Pulmonary artery endothelial cell (primary cell): ENCODE measurements around the gene DRAP1. TPM values are rescaled to one million over a fixed set of nuclear protein-coding genes. Genes with fewer than 3 reads are reported as not detected.
A peak's percentile ranks its signal among the peaks of the same experiment; 100 is the strongest.

Experiments
- DNase-seq: peaks from one replicate; pipeline ENCODE4 v3.0.0-alpha.2; 2011; ENCODE audit warnings: low read depth, low spot score
- total RNA-seq: library from RNA; depleted of rRNA; stranded (reverse); fragments of >200 nt; gene quantifications from 2 replicates; pipeline ENCODE4 v1.2.3, GENCODE V29; 2014

DRAP1 gene
- total RNA-seq: 150 and 187 TPM in 2 replicates

DNA sequence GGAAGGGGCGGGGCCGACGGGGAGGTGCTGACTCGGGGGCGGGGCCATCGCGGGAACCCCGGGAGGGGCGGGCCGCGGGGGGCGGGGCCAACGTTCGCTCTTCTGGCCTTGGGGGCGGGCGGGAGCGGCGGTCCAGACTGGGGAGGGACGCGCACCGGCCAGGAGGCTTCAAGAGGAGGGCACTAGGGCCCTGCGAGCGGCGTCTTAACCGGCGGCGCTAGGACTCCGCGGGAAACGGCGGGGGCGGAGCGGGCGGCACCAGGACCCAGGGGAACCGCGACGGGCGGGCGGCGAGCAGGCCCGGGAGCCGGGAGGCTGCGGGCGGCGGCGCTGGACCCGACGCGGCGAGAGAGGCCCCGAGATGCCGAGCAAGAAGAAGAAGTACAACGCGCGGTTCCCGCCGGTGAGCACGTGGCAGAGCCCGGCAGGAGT lies at the start of gene DRAP1:
TSS of gene DRAP1 (plus strand) at position 286 of the 432 bp plus-strand sequence. CDS start at position 362, 76 bp downstream.
- DNase-seq: peak; percentile 95

GRCh38 chr11:65869643-65870306 lies 49.5 kb upstream of the DRAP1 start:
- DNase-seq: no peak

DNA sequence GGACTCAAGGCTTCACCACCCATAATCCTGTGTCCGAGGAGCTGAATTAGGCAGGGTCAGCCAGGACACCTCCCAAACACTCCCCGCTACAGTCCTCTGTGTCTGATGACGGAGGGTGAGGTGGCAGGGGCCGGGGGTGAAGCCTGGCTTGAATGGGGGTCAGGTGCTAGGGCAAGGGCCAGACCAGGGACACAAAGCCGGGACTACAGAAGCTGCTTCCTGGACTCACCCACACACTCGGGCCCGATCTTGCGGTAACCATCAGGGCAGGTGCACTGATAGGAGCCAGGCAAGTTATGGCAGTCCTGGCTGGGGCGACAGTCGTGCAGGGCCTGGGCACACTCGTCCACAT lies 48.9 kb upstream of the DRAP1 start:
- DNase-seq: no peak

- no peak for DNase-seq
Measured at GRCh38 chr11:65870706-65871681, 48.2 kb upstream of the DRAP1 start.

DNA sequence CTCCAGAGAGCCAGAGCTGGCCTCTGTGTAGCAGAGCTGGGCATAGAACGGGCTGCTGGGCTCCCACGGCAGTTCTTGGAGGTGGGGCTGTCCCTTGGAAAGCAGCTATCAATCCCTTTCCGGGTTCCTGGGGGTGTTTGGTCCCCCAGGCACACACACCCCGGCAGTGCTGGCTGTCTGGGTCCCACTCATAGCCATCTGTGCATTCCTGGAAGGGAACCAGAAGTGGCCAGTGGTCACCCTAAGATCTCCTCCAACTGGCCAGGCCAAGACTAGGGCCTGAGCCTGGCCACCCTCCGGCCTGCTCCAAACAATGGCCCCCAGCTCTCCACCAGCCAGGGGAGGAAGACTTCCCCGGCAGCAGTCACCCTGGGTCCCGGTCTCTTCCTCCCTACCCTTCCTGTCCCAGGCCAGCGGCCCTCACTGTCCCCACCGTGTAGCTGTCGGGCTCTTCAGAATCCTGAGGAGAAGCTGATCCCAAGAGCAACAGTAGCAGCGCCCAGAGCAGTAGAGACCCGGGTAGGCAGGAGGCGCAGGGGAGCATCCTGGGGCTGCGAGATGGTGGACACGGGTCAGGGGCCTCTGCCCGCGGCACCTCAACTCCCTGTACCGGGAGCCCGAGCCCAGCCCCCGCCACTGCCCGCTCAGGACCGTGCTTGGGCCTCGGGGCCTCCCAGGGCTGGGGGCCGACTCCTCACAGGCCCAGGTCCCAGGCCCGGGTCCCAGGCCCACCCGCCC lies 47.2 kb upstream of the DRAP1 start:
- no peak for DNase-seq

DNA sequence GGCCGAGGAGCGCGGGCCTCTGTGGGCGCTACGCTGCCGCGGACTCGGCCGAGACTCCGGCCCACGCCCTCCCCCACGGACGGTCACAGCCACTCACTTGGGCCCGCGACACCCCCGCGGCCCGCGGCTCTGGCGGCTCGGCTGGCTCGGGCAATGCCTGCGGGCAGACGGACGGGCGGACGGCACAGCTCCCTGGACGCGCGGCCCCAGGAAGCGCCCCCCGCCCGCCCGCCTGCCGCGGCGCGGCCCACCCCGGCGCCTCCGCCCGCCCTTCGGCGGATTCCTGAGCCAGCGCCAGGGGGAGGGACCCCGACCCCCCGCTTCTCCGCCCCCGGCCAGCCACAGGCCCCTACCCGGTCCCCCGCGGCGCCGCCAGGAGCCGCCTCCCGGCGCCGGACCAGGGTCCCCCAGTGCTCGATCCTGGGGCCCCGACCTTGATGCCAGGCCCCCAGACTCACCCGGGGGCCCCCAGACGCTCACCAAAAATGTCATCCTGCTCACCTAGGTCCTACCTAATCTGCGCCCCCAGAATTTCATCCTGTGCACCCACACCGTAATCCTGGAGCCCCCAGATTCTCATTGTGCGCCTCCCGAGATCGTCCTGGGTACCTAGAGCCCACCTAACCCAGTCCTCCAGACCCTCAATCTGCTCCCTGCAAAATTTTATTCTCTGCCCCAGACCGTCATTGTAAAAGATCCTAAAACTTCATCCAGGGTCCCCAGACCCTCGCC lies 46.5 kb upstream of the DRAP1 start, which contains the start of gene EFEMP2:
TSS of gene EFEMP2 (minus strand) at position 215 of the 732 bp plus-strand sequence. CDS start 446 bp downstream, outside the sequence.
- no peak for DNase-seq

DNA sequence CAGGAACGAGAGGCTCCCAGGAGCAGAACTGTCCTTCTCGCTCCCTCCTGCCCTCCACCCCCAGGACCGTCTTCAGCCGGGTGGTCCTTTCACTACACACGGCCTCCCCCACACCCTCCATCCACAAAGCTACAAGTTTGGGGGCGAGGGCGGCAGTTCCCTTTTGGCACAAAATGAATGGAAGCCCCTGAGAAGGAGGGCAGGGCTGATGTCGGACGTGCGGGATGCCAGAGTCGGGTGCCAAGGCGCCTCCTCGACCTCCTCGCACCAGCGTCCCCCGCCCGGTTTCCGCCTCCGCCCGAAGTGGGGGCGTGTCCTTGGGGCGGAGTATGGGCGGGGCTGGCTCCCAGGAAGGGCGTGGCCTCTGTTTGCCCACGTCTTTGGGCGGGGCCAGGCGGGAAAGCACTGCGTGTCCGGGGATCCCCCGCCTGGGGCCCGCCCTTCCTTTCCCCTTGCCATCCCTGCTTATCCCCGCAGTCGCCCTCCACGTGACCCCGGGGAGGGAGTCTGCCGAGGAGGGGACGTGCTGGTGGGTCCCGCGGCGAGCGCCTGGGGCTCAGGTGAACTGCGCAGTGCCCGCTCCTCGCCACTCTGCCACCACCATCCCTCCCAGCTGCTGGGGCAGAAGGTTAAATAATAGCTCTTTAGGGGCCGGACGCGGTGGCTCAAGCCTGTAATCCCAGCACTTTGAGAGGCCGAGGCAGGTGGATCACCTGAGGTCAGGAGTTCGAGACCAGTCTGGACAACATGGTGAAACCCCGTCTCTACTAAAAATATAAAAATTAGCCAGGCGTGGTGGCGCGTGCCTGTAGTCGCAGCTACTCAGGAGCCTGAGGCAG lies 45.7 kb upstream of the DRAP1 start:
- DNase-seq: no peak

GRCh38 chr11:65879617-65880016 lies 39.6 kb upstream of the DRAP1 start, which contains the start of gene CTSW:
TSS of gene CTSW (plus strand) at chr11:65879837. CDS start at chr11:65879855, 18 bp downstream.
- DNase-seq: no peak

GRCh38 chr11:65880027-65880426 lies 39.2 kb upstream of the DRAP1 start:
- no peak for DNase-seq

- DNase-seq: no peak
Measured at GRCh38 chr11:65880844-65881421, 38.3 kb upstream of the DRAP1 start.

GRCh38 chr11:65882120-65883057 lies 36.8 kb upstream of the DRAP1 start:
- DNase-seq: no peak

- DNase-seq: no peak
Measured at GRCh38 chr11:65883058-65883761, 36.0 kb upstream of the DRAP1 start.

DNA sequence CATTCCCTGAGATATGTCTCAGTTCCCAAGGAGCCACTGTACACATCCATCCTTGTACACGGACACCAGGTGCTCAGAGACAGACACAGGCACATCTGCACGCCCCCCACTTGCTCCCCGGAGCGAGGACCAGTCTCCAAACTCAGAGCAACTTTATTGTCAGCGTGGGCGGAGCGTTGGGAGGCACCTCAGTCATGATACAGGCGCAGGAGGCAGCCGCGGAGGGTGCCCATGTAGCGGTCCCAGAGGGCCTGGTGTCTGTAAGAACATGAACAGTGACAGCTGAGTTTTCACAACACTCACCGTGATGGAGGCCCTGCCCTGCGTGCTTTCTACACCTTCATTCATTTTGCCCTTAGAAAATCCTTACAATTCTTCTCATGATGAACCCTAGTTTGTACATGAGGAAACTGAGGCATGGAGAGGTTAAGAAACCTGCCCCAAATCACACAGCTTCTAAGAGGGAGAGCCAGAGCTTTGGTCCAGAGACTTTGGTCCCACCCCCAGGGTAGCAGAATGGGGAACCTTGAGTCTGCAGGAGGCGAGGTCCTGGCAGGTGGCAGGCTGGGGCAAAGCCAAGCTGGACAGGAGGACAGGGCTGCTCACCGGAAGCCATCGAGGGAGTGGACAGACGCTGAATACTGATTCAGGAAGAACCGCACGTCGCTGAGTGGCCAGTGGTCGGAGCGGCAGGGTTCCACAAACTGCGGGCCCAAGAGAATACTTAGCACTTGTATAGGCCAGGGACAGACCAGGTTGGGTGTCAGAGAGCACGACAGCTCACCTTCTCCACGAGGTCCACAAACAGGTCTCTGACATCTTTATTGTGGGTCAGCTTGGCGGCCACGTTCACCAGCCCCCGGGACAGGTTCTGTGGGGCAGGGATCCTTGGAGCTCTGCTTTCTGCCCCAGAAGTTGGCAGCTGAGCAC lies 35.2 kb upstream of the DRAP1 start:
- no peak for DNase-seq

DNA sequence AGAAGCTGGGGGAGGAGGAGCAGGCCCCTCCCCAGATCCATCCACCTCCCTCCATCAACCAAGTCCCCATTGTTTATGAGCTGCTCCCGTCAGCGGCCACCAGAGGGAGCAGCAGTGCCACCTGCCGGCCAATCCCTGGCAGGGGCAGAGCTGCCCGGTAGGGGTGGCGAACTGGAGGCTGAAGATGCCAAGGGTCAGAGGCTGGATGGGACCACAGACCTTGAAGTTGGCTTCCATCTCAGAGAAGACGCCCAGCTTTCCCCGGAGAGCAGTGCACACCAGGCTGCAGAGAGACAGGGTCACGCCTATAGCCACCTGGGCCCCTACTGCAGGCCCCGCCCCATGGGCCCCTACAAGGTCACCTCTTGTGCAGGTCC lies 34.5 kb upstream of the DRAP1 start:
- DNase-seq: no peak

GRCh38 chr11:65885231-65885630 lies 34.0 kb upstream of the DRAP1 start:
- DNase-seq: no peak

- DNase-seq: no peak
Measured at GRCh38 chr11:65885808-65886536, 33.3 kb upstream of the DRAP1 start.
